GM12873 (cell line): ENCODE results near the gene PRPF8.

Source experiments
- CTCF ChIP-seq: IDR thresholded peaks from 2 replicates; pipeline ENCODE4 v1.5.1; 2012; ENCODE audit warnings: low read depth, mild to moderate bottlenecking, moderate library complexity, low read length, control low read depth; ENCODE audit not compliant: insufficient read depth; ENCODE audit errors: missing control alignments

The PRPF8 gene

DNA sequence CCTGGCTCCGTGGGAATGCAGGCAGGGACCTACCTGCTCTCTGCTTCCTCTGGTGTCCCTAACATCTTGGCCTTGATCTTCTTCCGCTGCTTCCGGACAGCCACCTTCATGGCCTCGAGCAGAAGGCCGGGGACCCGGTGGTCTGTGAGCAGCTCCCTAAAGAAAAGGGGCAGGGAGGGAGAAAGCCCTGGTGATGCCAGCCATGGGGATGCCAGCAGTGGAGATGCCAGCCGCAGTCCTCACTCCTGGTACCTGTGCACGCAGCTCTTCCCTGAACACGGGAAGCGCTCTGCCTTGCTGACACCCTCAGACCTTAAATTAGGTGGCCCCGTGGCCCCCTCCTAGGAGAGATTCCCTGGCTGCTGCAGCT lies 36.9 kb downstream of the PRPF8 start:
- no peak for TF ChIP-seq CTCF

GRCh38 chr17:1646199-1646875 lies 38.3 kb downstream of the PRPF8 start:
- TF ChIP-seq CTCF = no peak

DNA sequence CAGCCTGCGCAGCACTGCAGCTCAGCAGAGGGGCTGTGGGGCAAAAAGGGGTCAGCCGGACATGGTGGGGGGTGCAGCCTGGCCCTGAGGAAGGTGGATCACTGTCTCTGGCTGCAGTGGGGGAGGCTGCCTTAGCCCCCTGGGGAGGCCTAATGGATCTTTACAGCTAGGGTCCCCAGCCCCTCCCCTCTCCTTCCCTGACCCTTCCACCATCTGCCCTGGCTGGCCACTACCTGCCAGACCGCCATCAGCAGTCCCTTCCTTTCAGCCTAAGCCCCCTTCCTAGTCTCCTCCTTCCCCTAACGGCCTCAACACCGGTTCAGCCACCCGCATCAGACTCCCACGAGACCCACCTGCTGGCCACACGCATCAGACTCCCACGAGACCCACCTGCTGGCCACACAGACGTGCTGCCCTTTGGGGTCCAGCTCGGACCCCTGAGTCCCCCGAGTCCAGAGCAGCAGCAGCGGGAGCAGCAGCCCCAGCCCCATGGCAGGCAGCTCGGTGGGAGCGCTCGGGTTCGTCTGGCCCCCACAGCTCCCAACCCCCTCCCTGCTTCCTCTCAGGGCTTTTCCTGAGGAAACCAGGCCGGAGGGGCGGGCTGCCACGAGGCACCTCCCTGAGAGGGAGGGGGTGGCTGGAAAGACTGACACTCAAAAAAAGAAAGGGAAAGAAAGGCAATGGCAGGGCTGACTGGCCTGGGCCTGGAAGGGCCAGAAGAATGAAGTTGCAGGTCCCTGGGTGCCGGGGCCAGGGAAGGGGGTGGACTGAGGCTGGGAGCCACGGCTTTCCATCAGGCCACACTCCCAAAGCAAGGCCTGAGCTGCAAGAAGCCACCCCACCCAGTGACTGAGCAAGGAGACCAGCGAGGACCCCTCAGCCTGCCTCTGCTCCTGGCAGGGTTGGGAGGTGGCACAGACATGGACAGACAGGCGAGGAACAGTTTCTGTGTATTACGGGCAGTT lies 39.2 kb downstream of the PRPF8 start, which contains the start of gene SCARF1:
Gene SCARF1, minus strand, starts transcription at position 526 of the 965 bp plus-strand sequence. Its CDS starts 35 bp downstream, at position 491.
- no peak for TF ChIP-seq CTCF

DNA sequence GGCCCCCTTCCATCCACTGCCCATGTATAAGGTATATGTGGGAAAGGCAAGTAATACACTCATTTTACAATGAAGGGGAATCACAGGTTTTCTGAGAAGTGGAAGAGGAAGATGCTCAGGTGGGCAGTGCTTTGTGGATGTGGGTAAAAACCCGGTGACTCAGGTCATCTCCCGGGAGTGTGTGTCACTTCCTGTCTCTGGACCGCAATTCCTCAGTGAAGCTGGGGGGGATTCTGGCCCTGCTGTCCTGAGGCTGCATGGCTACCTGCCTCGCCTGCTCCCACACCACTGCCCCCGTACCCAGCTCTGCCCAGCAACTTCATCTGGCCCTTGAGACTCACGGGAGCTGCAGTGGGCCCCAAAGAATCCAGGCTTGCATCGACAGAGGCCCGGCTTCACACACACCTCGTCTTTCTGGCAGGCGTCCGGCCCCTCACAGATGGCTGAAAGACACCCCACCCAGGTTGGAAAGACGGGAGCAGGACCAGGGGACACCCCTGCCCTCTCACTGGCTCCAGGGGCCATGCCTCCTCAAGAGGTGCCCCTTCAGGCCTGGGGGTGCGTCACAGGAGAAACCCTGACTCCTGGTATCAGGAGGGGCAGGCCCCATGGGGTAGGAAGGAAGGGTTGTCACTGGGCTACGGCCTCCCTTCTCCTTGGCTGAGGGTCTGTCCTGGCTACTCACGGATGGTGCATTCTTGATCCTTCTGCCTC lies 40.0 kb downstream of the PRPF8 start:
- no peak for TF ChIP-seq CTCF

GRCh38 chr17:1643999-1644492 lies 40.6 kb downstream of the PRPF8 start:
- TF ChIP-seq CTCF = no peak

GRCh38 chr17:1643293-1643998 lies 41.2 kb downstream of the PRPF8 start:
- peak; percentile 39 for TF ChIP-seq CTCF
